Panc1 (cell line): ENCODE measurements around the gene AFF3.

Experiments
- POLR2AphosphoS5 ChIP-seq: IDR thresholded peaks from 2 replicates; pipeline ENCODE4 v1.6.1; 2012; ENCODE audit warnings: mild to moderate bottlenecking, low read depth, low read length, moderate library complexity
- TCF7L2 ChIP-seq: IDR thresholded peaks from 2 replicates; pipeline ENCODE4 v1.6.1; 2011; ENCODE audit warnings: mild to moderate bottlenecking, low read depth, low read length, inconsistent platforms
- TF ChIP-seq, protein P1 (sequence below): fragments of 450-650 bp; IDR thresholded peaks from 2 replicates; pipeline ENCODE4 v1.5.1; 2017; ENCODE audit warnings: mild to moderate bottlenecking
- TF ChIP-seq, protein P2 (sequence below), 2 experiments: IDR thresholded peaks; 2 replicates each; pipeline ENCODE4 v1.6.1; 2011 to 2012; ENCODE audit warnings: low read depth in 2 of 2, control low read depth in 1 of 2, low read length in 1 of 2, mild to moderate bottlenecking in 1 of 2, moderate library complexity in 1 of 2; ENCODE audit not compliant: insufficient read depth in 1 of 2

DNA sequence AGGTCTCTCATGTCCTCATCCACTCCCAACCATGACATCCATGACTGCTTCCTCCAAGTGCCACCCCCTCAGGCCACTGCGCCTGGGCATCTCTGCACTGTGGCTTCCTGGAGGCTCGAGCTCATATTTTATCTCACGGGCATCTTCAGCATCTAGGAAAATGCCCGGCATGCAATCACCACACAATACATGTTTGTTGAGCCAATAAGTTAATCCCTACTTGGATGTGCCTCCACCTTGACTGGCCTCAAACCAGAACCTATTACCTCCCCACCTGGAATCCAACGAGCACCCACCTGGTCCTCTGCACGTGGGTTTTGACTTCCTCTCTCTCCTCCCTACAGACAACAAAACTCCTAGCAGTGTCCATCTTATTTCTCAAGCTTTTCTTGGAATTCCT, 453.7 kb downstream of the AFF3 start:
- TF ChIP-seq, protein P1, sequence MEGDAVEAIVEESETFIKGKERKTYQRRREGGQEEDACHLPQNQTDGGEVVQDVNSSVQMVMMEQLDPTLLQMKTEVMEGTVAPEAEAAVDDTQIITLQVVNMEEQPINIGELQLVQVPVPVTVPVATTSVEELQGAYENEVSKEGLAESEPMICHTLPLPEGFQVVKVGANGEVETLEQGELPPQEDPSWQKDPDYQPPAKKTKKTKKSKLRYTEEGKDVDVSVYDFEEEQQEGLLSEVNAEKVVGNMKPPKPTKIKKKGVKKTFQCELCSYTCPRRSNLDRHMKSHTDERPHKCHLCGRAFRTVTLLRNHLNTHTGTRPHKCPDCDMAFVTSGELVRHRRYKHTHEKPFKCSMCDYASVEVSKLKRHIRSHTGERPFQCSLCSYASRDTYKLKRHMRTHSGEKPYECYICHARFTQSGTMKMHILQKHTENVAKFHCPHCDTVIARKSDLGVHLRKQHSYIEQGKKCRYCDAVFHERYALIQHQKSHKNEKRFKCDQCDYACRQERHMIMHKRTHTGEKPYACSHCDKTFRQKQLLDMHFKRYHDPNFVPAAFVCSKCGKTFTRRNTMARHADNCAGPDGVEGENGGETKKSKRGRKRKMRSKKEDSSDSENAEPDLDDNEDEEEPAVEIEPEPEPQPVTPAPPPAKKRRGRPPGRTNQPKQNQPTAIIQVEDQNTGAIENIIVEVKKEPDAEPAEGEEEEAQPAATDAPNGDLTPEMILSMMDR = no peak
- TF ChIP-seq, protein P2, sequence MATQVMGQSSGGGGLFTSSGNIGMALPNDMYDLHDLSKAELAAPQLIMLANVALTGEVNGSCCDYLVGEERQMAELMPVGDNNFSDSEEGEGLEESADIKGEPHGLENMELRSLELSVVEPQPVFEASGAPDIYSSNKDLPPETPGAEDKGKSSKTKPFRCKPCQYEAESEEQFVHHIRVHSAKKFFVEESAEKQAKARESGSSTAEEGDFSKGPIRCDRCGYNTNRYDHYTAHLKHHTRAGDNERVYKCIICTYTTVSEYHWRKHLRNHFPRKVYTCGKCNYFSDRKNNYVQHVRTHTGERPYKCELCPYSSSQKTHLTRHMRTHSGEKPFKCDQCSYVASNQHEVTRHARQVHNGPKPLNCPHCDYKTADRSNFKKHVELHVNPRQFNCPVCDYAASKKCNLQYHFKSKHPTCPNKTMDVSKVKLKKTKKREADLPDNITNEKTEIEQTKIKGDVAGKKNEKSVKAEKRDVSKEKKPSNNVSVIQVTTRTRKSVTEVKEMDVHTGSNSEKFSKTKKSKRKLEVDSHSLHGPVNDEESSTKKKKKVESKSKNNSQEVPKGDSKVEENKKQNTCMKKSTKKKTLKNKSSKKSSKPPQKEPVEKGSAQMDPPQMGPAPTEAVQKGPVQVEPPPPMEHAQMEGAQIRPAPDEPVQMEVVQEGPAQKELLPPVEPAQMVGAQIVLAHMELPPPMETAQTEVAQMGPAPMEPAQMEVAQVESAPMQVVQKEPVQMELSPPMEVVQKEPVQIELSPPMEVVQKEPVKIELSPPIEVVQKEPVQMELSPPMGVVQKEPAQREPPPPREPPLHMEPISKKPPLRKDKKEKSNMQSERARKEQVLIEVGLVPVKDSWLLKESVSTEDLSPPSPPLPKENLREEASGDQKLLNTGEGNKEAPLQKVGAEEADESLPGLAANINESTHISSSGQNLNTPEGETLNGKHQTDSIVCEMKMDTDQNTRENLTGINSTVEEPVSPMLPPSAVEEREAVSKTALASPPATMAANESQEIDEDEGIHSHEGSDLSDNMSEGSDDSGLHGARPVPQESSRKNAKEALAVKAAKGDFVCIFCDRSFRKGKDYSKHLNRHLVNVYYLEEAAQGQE (IDR thresholded peaks at IDR 0.05; ENCODE audit: insufficient read depth in 1 of 2, low read depth in 2 of 2, low read length in 1 of 2) = no peak
- TF ChIP-seq TCF7L2 (no peak), POLR2AphosphoS5 (no peak)
